Esophagus muscularis mucosa (tissue), 4 donors: ENCODE data around the gene SRGAP3. TPM values are rescaled to one million over a fixed set of nuclear protein-coding genes. Genes with fewer than 3 reads are reported as not detected.

Source experiments
- DNase-seq: peaks from one replicate; pipeline ENCODE4 v3.0.0-alpha.2; 2017; ENCODE audit errors: extremely low spot score
- H3K27ac ChIP-seq, 4 donors: fragments of 200-600 bp; sonication (generic); replicated peaks in 1 of 4; 1 replicate in 3 of 4; 2 replicates in 1 of 4; pipeline ENCODE4 v1.5.1; 2016 to 2019; ENCODE audit warnings: mild to moderate bottlenecking in 1 of 4
- H3K27me3 ChIP-seq, 4 donors: fragments of 200-600 bp; sonication (generic); one replicate each; pipeline versions ENCODE4 v1.5.1 to v1.6.0; 2016 to 2019
- H3K36me3 ChIP-seq, 4 donors: fragments of 200-600 bp; sonication (generic); one replicate each; pipeline ENCODE4 v1.5.1; 2016 to 2019
- H3K4me1 ChIP-seq, 4 donors: fragments of 200-600 bp; sonication (generic); one replicate each; pipeline ENCODE4 v1.5.1; 2016 to 2019
- H3K4me3 ChIP-seq, 4 donors: fragments of 200-600 bp; sonication (generic); 1 replicate in 2 of 4; 2 replicates in 2 of 4; pipeline ENCODE4 v1.5.1; 2016 to 2019; ENCODE audit warnings: mild to moderate bottlenecking in 4 of 4, moderate library complexity in 1 of 4
- H3K9me3 ChIP-seq, 4 donors: fragments of 200-600 bp; sonication (generic); 1 replicate in 3 of 4; 2 replicates in 1 of 4; pipeline ENCODE4 v1.5.1; 2016 to 2019
- EP300 ChIP-seq: sonication (generic); formaldehyde crosslinking; IDR thresholded peaks from one replicate; pipeline ENCODE4 v1.6.1; 2017; ENCODE audit warnings: antibody characterized with exemption
- POLR2A ChIP-seq: fragments of 450-650 bp; IDR thresholded peaks from one replicate; pipeline ENCODE4 v1.6.1; 2017; ENCODE audit warnings: antibody characterized with exemption, moderate library complexity, mild to moderate bottlenecking, low read depth
- POLR2AphosphoS5 ChIP-seq, 2 donors: sonication (generic); formaldehyde crosslinking; IDR thresholded peaks; one replicate each; pipeline ENCODE4 v1.6.1; 2017; ENCODE audit warnings: antibody characterized with exemption in 2 of 2
- WGBS: methylation state at CpG from one replicate; pipeline ENCODE4 v1.1.5; 2018; 5-methylcytosine and 5-hydroxymethylcytosine counted together
- intact Hi-C: fragments of 100-400 bp; cut with DNase I; formaldehyde crosslinking; loops from one replicate; pipeline ENCODE4 v1.15.1; 2023
- total RNA-seq, 4 donors: library from RNA; depleted of rRNA; stranded (reverse); fragments of >200 nt; gene quantifications; one replicate each; pipeline versions ENCODE4 v1.1.0 to v1.2.1, GENCODE V29; 2016
- TF ChIP-seq, protein P1 (sequence below), 3 experiments: fragments of 200-600 bp in 2 of 3; fragments of 450-650 bp in 1 of 3; sonication (generic) in 2 of 3; IDR thresholded peaks; one replicate each; pipeline ENCODE4 v1.5.1; 2017 to 2019; ENCODE audit warnings: antibody characterized with exemption in 3 of 3, mild to moderate bottlenecking in 2 of 3, moderate library complexity in 1 of 3

The SRGAP3 gene
- total RNA-seq, 4 donors from 2014 or later = 2.4 to 8.6 (median 3.1) TPM

DNA sequence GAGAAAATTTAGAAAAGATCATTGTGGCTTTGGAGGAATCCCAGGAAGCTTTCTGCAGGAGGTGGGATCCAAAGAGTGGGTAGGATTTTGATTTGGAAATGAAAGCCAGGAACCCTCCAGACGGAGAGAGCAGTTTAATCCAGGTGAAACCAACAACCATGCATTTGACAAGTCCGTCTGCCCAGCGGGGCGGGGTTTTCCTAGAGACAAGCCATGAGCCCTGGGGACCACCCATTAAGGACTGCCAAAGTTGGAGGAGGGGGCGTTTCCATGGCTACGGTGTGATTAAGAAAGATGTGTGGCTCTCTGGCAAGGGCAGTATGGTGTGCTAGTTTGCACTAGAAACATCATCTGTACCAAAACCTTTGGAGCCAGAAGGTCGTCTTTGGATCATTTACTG, 53.4 kb downstream of the SRGAP3 start:
- 58% methylated on average over 7 of the region's 7 CpGs for WGBS

GRCh38 chr3:9195390-9195789, 54.1 kb downstream of the SRGAP3 start:
- TF ChIP-seq, protein P1, sequence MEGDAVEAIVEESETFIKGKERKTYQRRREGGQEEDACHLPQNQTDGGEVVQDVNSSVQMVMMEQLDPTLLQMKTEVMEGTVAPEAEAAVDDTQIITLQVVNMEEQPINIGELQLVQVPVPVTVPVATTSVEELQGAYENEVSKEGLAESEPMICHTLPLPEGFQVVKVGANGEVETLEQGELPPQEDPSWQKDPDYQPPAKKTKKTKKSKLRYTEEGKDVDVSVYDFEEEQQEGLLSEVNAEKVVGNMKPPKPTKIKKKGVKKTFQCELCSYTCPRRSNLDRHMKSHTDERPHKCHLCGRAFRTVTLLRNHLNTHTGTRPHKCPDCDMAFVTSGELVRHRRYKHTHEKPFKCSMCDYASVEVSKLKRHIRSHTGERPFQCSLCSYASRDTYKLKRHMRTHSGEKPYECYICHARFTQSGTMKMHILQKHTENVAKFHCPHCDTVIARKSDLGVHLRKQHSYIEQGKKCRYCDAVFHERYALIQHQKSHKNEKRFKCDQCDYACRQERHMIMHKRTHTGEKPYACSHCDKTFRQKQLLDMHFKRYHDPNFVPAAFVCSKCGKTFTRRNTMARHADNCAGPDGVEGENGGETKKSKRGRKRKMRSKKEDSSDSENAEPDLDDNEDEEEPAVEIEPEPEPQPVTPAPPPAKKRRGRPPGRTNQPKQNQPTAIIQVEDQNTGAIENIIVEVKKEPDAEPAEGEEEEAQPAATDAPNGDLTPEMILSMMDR (IDR thresholded peaks at IDR 0.05) = no peak
- TF ChIP-seq POLR2AphosphoS5 (IDR thresholded peaks at IDR 0.05) (no peak), EP300 (no peak), POLR2A (no peak)
- Histone ChIP-seq H3K9me3 (no peaks in the 10 kb centered on the region), H3K4me1 (no peaks in the 10 kb centered on the region), H3K4me3 (no peak overlapping the region), H3K27me3 (no peaks in the 10 kb centered on the region), H3K36me3 (no peaks in the 10 kb centered on the region), H3K27ac (no peak overlapping the region)
- intact Hi-C loops = no loop called here
- DNase-seq = no peak
- WGBS = 90% methylated on average over 3 of the region's 3 CpGs

More for the DNA sequence above, 53.4 kb downstream of the SRGAP3 start:
- Histone ChIP-seq H3K9me3 (no peaks in the 10 kb centered on the region), H3K27me3 (no peaks in the 10 kb centered on the region), H3K4me3 (no peak overlapping the region), H3K4me1 (no peaks in the 10 kb centered on the region), H3K36me3 (no peaks in the 10 kb centered on the region), H3K27ac (no peak overlapping the region)
- intact Hi-C loops = no loop called here
- no peak for DNase-seq
- no peak for TF ChIP-seq EP300
- TF ChIP-seq, protein P1 (IDR thresholded peaks at IDR 0.05) = no peak
- no peak for TF ChIP-seq POLR2A
- TF ChIP-seq POLR2AphosphoS5 (IDR thresholded peaks at IDR 0.05) = no peak

GRCh38 chr3:9194509-9195184, 54.8 kb downstream of the SRGAP3 start:
- H3K9me3 ChIP-seq = no peaks in the 10 kb centered on the region

GRCh38 chr3:9193633-9194195, 55.7 kb downstream of the SRGAP3 start:
- Histone ChIP-seq H3K4me1 (no peaks in the 10 kb centered on the region), H3K27me3 (no peaks in the 10 kb centered on the region), H3K9me3 (no peaks in the 10 kb centered on the region), H3K27ac (no peak overlapping the region), H3K4me3 (no peak overlapping the region), H3K36me3 (no peaks in the 10 kb centered on the region)
- intact Hi-C loops = no loop called here
- 82% methylated on average over 10 of the region's 10 CpGs for WGBS
- no peak for DNase-seq
- TF ChIP-seq, protein P1 (IDR thresholded peaks at IDR 0.05) = no peak
- TF ChIP-seq POLR2A = no peak
- no peak for TF ChIP-seq POLR2AphosphoS5 (IDR thresholded peaks at IDR 0.05)
- no peak for TF ChIP-seq EP300

More at GRCh38 chr3:9194509-9195184, 54.8 kb downstream of the SRGAP3 start:
- H3K27ac ChIP-seq = no peak overlapping the region
- no peaks in the 10 kb centered on the region for H3K4me1 ChIP-seq
- no peaks in the 10 kb centered on the region for H3K36me3 ChIP-seq
- H3K27me3 ChIP-seq = no peaks in the 10 kb centered on the region
- 89% methylated on average over 4 of the region's 4 CpGs for WGBS
- TF ChIP-seq, protein P1 (IDR thresholded peaks at IDR 0.05) = no peak
- TF ChIP-seq POLR2A = no peak
- no peak for TF ChIP-seq POLR2AphosphoS5 (IDR thresholded peaks at IDR 0.05)
- TF ChIP-seq EP300 = no peak
- DNase-seq = no peak
- no peak overlapping the region for H3K4me3 ChIP-seq
- intact Hi-C loops = no loop called here
